ENCODE data around the gene DBNDD1.

DNA sequence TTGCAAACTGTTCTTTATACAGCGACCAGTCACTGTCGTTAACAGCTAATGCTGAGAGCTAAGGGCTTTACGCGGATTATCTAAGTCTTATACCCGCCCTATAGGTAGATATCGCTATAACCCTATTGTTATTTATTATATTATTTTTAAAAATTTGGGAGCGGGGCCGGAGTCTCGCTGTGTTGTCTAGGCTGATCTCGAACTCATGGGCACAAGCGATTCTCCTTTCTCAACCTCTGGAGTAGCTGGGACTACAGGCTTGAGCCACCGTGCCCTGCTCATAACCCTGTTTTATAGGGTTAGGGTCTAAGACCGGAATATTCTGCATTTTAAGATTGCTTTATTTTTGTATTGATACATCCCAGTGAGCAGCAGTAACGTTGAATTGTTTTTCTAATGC is 46.0 kb downstream of the DBNDD1 start:
- TF ChIP-seq EZH2 (IDR thresholded peaks at IDR 0.05; ENCODE audit: borderline replicate concordance, control insufficient read depth, low read depth, low read length) (no peak), NFIC (IDR thresholded peaks at IDR 0.05; ENCODE audit: low read depth, low read length) (no peak)
- TF ChIP-seq, protein P1, sequence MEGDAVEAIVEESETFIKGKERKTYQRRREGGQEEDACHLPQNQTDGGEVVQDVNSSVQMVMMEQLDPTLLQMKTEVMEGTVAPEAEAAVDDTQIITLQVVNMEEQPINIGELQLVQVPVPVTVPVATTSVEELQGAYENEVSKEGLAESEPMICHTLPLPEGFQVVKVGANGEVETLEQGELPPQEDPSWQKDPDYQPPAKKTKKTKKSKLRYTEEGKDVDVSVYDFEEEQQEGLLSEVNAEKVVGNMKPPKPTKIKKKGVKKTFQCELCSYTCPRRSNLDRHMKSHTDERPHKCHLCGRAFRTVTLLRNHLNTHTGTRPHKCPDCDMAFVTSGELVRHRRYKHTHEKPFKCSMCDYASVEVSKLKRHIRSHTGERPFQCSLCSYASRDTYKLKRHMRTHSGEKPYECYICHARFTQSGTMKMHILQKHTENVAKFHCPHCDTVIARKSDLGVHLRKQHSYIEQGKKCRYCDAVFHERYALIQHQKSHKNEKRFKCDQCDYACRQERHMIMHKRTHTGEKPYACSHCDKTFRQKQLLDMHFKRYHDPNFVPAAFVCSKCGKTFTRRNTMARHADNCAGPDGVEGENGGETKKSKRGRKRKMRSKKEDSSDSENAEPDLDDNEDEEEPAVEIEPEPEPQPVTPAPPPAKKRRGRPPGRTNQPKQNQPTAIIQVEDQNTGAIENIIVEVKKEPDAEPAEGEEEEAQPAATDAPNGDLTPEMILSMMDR (IDR thresholded peaks at IDR 0.05 in 2 of 3, conservative IDR thresholded peaks at IDR 0.05 in 1 of 3; ENCODE audit: control insufficient read depth in 2 of 3, extremely low read depth in 1 of 3, insufficient read depth in 1 of 3, low read depth in 3 of 3, low read length in 3 of 3): no peak
- TF ChIP-seq, protein P2, sequence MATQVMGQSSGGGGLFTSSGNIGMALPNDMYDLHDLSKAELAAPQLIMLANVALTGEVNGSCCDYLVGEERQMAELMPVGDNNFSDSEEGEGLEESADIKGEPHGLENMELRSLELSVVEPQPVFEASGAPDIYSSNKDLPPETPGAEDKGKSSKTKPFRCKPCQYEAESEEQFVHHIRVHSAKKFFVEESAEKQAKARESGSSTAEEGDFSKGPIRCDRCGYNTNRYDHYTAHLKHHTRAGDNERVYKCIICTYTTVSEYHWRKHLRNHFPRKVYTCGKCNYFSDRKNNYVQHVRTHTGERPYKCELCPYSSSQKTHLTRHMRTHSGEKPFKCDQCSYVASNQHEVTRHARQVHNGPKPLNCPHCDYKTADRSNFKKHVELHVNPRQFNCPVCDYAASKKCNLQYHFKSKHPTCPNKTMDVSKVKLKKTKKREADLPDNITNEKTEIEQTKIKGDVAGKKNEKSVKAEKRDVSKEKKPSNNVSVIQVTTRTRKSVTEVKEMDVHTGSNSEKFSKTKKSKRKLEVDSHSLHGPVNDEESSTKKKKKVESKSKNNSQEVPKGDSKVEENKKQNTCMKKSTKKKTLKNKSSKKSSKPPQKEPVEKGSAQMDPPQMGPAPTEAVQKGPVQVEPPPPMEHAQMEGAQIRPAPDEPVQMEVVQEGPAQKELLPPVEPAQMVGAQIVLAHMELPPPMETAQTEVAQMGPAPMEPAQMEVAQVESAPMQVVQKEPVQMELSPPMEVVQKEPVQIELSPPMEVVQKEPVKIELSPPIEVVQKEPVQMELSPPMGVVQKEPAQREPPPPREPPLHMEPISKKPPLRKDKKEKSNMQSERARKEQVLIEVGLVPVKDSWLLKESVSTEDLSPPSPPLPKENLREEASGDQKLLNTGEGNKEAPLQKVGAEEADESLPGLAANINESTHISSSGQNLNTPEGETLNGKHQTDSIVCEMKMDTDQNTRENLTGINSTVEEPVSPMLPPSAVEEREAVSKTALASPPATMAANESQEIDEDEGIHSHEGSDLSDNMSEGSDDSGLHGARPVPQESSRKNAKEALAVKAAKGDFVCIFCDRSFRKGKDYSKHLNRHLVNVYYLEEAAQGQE (IDR thresholded peaks at IDR 0.05; ENCODE audit: low read depth, low read length): no peak
